Fibroblast of skin of left quadriceps (primary cell): ENCODE measurements around the gene NCS1.

Experiments used
- DNase-seq, 2 experiments: peaks; one replicate each; pipeline ENCODE4 v3.0.0-alpha.2; 2013; ENCODE audit warnings: low read depth in 2 of 2

The NCS1 gene

GRCh38 chr9:130194378-130194932 lies 22.3 kb downstream of the NCS1 start:
- DNase-seq = no peak

GRCh38 chr9:130195638-130196037 lies 23.4 kb downstream of the NCS1 start:
- DNase-seq = no peak

- DNase-seq = no peak
Measured at GRCh38 chr9:130196643-130197042, 24.4 kb downstream of the NCS1 start.

- DNase-seq = no peak
Measured at GRCh38 chr9:130197386-130197785, 25.2 kb downstream of the NCS1 start.

- no peak for DNase-seq
Measured at GRCh38 chr9:130197888-130198287, 25.7 kb downstream of the NCS1 start.

GRCh38 chr9:130198501-130199179 lies 26.4 kb downstream of the NCS1 start:
- DNase-seq = no peak

- no peak for DNase-seq
Measured at GRCh38 chr9:130199605-130200004, 27.4 kb downstream of the NCS1 start.

GRCh38 chr9:130200038-130200849 lies 28.0 kb downstream of the NCS1 start:
- no peak for DNase-seq

GRCh38 chr9:130201399-130201873 lies 29.2 kb downstream of the NCS1 start:
- no peak for DNase-seq

- DNase-seq = no peak
Measured at GRCh38 chr9:130201974-130202373, 29.8 kb downstream of the NCS1 start.

GRCh38 chr9:130204341-130204740 lies 32.1 kb downstream of the NCS1 start:
- no peak for DNase-seq

- DNase-seq = no peak
Measured at GRCh38 chr9:130204959-130205358, 32.8 kb downstream of the NCS1 start.

GRCh38 chr9:130205912-130206311 lies 33.7 kb downstream of the NCS1 start:
- DNase-seq = no peak

- no peak for DNase-seq
Measured at GRCh38 chr9:130206579-130206978, 34.4 kb downstream of the NCS1 start.

GRCh38 chr9:130207241-130207992 lies 35.2 kb downstream of the NCS1 start:
- no peak for DNase-seq

- no peak for DNase-seq
Measured at GRCh38 chr9:130208600-130209347, 36.6 kb downstream of the NCS1 start.

- no peak for DNase-seq
Measured at GRCh38 chr9:130209422-130209821, 37.2 kb downstream of the NCS1 start.

GRCh38 chr9:130211548-130212226 lies 39.5 kb downstream of the NCS1 start:
- no peak for DNase-seq

GRCh38 chr9:130212543-130213297 lies 40.5 kb downstream of the NCS1 start:
- DNase-seq = no peak
